ENCODE measurements around the gene ZMIZ1. TPM values are rescaled to one million over a fixed set of nuclear protein-coding genes. Genes with fewer than 3 reads are reported as not detected.

The ZMIZ1 gene
- total RNA-seq, 1 donor from 2014 or later: 6.3 TPM

DNA sequence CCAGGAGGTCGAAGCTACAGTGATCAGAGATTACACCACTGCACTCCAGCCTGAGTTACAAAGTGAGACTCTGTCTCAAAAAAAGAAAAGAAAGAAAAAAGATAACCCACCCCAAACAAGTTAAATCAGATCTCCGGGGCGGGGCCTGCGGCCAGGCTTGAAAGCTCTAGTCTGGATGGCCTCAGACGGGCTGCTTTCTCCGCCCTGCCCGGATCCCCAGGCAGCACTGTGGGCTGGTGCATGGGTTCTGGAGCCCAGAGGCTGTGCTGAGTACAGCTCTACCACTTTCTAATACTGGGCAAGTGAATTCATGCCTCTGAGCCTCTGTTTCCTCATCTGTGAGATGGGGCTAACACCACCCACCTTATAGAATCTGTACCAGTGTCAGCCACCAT lies 83.7 kb downstream of the ZMIZ1 start:
- TF ChIP-seq, protein P1, sequence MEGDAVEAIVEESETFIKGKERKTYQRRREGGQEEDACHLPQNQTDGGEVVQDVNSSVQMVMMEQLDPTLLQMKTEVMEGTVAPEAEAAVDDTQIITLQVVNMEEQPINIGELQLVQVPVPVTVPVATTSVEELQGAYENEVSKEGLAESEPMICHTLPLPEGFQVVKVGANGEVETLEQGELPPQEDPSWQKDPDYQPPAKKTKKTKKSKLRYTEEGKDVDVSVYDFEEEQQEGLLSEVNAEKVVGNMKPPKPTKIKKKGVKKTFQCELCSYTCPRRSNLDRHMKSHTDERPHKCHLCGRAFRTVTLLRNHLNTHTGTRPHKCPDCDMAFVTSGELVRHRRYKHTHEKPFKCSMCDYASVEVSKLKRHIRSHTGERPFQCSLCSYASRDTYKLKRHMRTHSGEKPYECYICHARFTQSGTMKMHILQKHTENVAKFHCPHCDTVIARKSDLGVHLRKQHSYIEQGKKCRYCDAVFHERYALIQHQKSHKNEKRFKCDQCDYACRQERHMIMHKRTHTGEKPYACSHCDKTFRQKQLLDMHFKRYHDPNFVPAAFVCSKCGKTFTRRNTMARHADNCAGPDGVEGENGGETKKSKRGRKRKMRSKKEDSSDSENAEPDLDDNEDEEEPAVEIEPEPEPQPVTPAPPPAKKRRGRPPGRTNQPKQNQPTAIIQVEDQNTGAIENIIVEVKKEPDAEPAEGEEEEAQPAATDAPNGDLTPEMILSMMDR (IDR thresholded peaks at IDR 0.05; ENCODE audit: insufficient read depth, low read length, severe bottlenecking): no peak
- Histone ChIP-seq H3K4me3 (ENCODE audit: low read depth, low read length) (no peak overlapping the region), H3K27me3 (ENCODE audit: control insufficient read depth, insufficient read depth, low read length) (no peaks in the 10 kb centered on the region), H3K36me3 (ENCODE audit: control insufficient read depth, insufficient read depth, low read length) (peaks cover 13% of the 10 kb centered on the region)
- DNase-seq (ENCODE audit: low read depth) (peak; percentile 57), FAIRE-seq (no peak)

DNA sequence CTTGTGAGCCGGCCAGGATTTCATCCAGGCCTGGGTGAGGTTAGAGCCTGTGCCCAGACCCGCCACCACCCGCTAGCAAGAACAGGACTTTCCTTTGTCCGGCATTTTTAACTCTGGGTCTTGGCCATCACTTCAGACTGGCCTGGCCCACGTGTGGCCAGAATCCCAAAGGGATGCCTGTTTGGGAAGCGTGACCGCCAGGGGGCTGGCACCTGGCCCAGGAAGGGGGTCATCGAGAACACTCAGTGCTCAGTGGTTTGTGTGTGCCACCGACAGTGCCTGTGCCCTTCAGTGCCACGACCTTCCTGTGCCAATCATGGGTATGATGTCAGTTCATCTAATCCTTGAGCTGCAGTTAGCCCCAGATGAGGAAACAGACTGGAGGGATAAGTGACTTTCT lies 85.0 kb downstream of the ZMIZ1 start:
- FAIRE-seq (no peak), DNase-seq (ENCODE audit: low read depth) (no peak)
- TF ChIP-seq, protein P1 (IDR thresholded peaks at IDR 0.05; ENCODE audit: insufficient read depth, low read length, severe bottlenecking): no peak
- Histone ChIP-seq H3K4me3 (ENCODE audit: low read depth, low read length) (no peak overlapping the region), H3K27me3 (ENCODE audit: control insufficient read depth, insufficient read depth, low read length) (no peaks in the 10 kb centered on the region), H3K36me3 (ENCODE audit: control insufficient read depth, insufficient read depth, low read length) (peaks cover 14% of the 10 kb centered on the region)

DNA sequence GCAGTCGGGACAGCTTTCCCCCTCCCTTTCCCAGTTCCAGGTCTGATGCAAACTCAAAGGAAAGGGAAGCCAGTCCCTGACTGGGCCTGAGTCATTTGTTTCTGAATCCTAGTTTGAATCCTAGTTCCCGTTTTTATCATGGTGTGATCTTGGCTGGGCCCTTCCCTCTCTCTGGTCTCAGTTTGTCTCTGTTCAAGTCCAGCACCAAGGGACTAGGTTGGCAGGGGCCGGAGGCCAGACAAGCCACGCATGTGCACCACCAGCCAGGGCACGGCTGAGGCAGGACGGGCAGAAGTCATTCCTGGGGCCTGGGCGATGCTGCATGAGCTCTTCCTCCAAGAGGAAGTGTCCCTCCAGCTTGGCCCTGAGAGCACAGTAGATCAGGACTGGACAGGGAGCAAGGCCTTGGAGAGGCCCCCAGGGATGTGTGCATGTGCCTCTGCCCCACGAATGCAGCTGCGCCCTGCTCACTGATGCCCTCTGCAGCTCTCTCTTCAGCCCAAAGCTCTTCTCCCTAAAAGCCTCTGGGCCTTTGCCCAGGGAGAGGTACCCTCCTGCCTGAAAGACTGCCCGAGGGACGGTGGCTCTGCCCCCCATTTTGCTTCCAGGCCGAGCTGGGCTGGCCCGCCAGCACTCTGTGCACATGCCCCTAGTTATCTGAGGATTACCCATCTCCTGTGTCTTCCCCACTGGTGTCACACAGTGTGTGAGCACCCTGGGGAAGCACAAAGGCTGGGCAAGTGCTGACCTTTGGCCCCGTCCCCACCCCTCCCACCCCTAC lies 86.7 kb downstream of the ZMIZ1 start:
- Histone ChIP-seq H3K4me3 (ENCODE audit: low read depth, low read length) (no peak overlapping the region), H3K27me3 (ENCODE audit: control insufficient read depth, insufficient read depth, low read length) (no peaks in the 10 kb centered on the region), H3K36me3 (ENCODE audit: control insufficient read depth, insufficient read depth, low read length) (peaks cover 12% of the 10 kb centered on the region)
- FAIRE-seq (no peak), DNase-seq (ENCODE audit: low read depth) (peak; percentile 52)
- TF ChIP-seq, protein P1 (IDR thresholded peaks at IDR 0.05; ENCODE audit: insufficient read depth, low read length, severe bottlenecking): peak; percentile 6

DNA sequence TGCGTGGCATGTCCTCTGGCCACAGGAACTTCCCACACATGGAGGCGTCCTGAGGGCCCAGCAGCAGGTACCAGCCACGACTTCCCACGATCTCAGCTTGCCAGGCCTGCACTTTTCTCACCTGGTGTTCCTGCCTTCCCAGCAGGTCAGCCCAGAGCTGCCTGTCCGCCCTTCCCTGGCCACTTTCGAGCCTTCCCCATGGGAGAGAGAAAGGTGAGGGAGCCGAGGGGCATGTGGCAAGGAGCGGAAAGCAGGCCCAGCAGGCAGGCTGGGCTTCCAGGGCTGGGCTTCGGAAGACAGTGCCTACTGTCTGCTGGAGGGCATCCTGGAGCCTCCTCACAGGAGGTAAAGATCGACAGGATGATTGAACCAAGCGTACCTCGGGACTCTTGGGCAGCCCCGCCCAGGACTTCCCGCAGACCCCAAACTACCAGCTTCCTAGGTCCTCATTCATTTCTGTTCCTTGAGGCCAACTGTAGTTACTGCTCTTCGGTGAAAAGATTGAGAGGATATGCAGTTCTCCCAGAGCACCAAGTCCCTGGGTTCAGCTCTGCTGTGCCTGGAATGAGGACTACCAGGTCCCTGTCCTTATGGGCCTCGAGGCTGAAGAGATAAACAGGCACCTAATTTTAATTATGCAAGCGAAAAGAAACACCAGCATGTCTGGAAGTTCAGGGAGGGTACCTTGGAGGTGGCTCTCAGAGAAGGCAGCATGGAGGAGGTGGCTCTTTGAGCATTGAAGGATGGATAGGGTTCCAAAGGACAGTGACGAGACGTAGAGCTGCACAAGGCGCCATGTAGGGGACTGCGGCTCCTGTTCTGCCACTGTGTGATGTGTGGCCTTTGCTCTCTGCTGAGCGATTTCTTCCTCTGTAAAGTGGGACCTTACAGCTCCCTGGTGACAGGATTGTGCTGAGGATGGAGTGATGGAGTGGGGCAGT lies 87.8 kb downstream of the ZMIZ1 start:
- H3K36me3 ChIP-seq (ENCODE audit: control insufficient read depth, insufficient read depth, low read length): peaks cover 13% of the 10 kb centered on the region
- TF ChIP-seq, protein P1 (IDR thresholded peaks at IDR 0.05; ENCODE audit: insufficient read depth, low read length, severe bottlenecking): no peak
- DNase-seq (ENCODE audit: low read depth) (no peak), FAIRE-seq (no peak)
- H3K27me3 ChIP-seq (ENCODE audit: control insufficient read depth, insufficient read depth, low read length): no peaks in the 10 kb centered on the region
- no peak overlapping the region for H3K4me3 ChIP-seq (ENCODE audit: low read depth, low read length)

DNA sequence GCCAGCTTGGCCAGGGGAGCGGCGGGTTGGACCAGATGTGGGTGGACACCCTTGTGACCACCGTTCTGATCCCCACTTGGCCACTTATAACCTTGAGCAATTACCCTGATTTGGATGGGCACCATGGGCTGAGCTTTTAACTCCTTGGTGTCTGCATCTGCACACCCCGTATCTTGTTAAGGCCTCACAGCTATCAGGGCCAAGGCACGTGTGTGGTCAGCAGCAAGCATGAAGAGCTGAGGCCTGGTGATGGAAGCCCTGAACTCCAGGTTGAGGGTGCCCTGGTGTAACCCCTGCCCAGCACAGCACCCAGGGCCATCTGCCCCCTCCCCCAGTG lies 89.2 kb downstream of the ZMIZ1 start:
- Histone ChIP-seq H3K36me3 (ENCODE audit: control insufficient read depth, insufficient read depth, low read length) (peaks cover 16% of the 10 kb centered on the region), H3K4me3 (ENCODE audit: low read depth, low read length) (no peak overlapping the region), H3K27me3 (ENCODE audit: control insufficient read depth, insufficient read depth, low read length) (no peaks in the 10 kb centered on the region)
- DNase-seq (ENCODE audit: low read depth) (no peak), FAIRE-seq (no peak)
- TF ChIP-seq, protein P1 (IDR thresholded peaks at IDR 0.05; ENCODE audit: insufficient read depth, low read length, severe bottlenecking): no peak

Measured in bronchial epithelial cell (primary cell).